Measurements from ENCODE around the gene NOVA1. TPM values are rescaled to one million over a fixed set of nuclear protein-coding genes. Genes with fewer than 3 reads are reported as not detected.
"Not testable (repeated sequence)": the region's sequence is repeated elsewhere in the genome, so short reads cannot be mapped to it uniquely, and the experiment has no call there.

NOVA1 gene, protein sequence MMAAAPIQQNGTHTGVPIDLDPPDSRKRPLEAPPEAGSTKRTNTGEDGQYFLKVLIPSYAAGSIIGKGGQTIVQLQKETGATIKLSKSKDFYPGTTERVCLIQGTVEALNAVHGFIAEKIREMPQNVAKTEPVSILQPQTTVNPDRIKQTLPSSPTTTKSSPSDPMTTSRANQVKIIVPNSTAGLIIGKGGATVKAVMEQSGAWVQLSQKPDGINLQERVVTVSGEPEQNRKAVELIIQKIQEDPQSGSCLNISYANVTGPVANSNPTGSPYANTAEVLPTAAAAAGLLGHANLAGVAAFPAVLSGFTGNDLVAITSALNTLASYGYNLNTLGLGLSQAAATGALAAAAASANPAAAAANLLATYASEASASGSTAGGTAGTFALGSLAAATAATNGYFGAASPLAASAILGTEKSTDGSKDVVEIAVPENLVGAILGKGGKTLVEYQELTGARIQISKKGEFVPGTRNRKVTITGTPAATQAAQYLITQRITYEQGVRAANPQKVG
- not detected for total RNA-seq

GRCh38 chr14:26597589-26598080, at the start of gene NOVA1:
Gene NOVA1 (minus strand): TSS chr14:26598033. CDS start chr14:26597436, 597 bp downstream.
- Mint-ChIP-seq H3K4me1 (ENCODE audit: low read depth) (peaks cover 3% of the 10 kb centered on the region), H3K27ac (no peak within 1 kb of the TSS), H3K36me3 (peaks cover 5% of the 10 kb centered on the region), H3K27me3 (peaks cover 26% of the 10 kb centered on the region), H3K4me3 (no peak within 1 kb of the TSS), H3K9me3 (peaks cover 5% of the 10 kb centered on the region)
- POLR2A ChIA-PET = no interaction called here
- DNase-seq = no peak
- intact Hi-C loops (cut with micrococcal nuclease) = no loop called here
- CTCF ChIA-PET = no interaction called here

DNA sequence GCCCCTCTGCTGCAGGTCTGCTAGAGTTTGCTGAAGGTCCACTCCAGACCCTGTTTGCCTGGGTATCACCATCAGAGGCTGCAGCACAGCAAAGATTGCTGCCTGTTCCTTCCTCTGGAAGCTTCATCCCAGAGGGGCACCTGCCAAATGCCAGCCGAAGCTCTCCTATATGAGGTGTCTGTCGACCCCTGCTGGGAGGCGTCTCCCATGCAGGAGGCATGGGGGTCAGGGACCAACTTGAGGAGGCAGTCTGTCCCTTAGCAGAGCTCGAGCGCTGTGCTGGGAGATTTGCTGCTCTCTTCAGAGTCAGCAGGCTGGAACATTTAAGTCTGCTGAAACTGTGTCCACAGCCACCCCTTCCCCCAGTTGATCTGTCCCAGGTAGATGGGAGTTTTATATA, 47.2 kb upstream of the NOVA1 start:
- H3K4me1 Mint-ChIP-seq (ENCODE audit: low read depth); H3K36me3 Mint-ChIP-seq; DNase-seq; H3K27ac Mint-ChIP-seq; intact Hi-C loops (cut with micrococcal nuclease); H3K4me3 Mint-ChIP-seq; CTCF ChIA-PET; POLR2A ChIA-PET; H3K27me3 Mint-ChIP-seq: not testable (repeated sequence)
- peaks cover 43% of the 10 kb centered on the region for H3K9me3 Mint-ChIP-seq

DNA sequence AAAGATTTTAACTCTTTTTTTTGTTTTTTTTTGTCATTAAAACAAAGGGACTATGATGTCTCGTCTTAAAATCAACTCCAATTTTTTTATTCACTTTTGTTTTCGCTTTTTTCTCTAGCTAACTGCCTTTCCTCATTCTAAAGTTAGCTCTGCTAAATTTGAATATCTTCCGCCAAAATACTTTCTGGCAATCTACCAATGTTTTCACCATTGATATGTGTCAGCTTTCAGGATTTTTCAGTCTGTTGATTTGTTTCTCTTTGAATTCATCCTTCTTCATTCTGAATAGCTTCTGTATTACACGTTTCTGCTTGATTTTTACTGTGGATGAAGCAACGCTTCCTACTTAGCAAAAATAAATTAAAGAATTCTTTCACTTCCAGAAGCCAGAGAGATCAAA, 38.7 kb upstream of the NOVA1 start:
- H3K36me3 Mint-ChIP-seq = no peaks in the 10 kb centered on the region
- H3K4me3 Mint-ChIP-seq = no peak overlapping the region
- H3K9me3 Mint-ChIP-seq = peaks cover 18% of the 10 kb centered on the region
- no peak for DNase-seq
- H3K4me1 Mint-ChIP-seq (ENCODE audit: low read depth) = no peaks in the 10 kb centered on the region
- intact Hi-C loops (cut with micrococcal nuclease) = no loop called here
- no peaks in the 10 kb centered on the region for H3K27me3 Mint-ChIP-seq
- ChIA-PET POLR2A (no interaction called here), CTCF (no interaction called here)
- H3K27ac Mint-ChIP-seq = no peak overlapping the region

- H3K36me3 Mint-ChIP-seq; H3K4me1 Mint-ChIP-seq (ENCODE audit: low read depth); POLR2A ChIA-PET; H3K27ac Mint-ChIP-seq; H3K27me3 Mint-ChIP-seq; CTCF ChIA-PET; intact Hi-C loops (cut with micrococcal nuclease); H3K4me3 Mint-ChIP-seq; DNase-seq: not testable (repeated sequence)
- H3K9me3 Mint-ChIP-seq = peaks cover 11% of the 10 kb centered on the region
Observed at GRCh38 chr14:26634946-26635345, 37.1 kb upstream of the NOVA1 start.

GRCh38 chr14:26626256-26626655, 28.4 kb upstream of the NOVA1 start:
- H3K4me1 Mint-ChIP-seq (ENCODE audit: low read depth) = no peaks in the 10 kb centered on the region
- POLR2A ChIA-PET = no interaction called here
- peaks cover 37% of the 10 kb centered on the region for H3K9me3 Mint-ChIP-seq
- H3K4me3 Mint-ChIP-seq = no peak overlapping the region
- DNase-seq = no peak
- CTCF ChIA-PET = no interaction called here
- no peak overlapping the region for H3K27ac Mint-ChIP-seq
- H3K27me3 Mint-ChIP-seq = no peaks in the 10 kb centered on the region
- H3K36me3 Mint-ChIP-seq = no peaks in the 10 kb centered on the region
- intact Hi-C loops (cut with micrococcal nuclease) = no loop called here

DNA sequence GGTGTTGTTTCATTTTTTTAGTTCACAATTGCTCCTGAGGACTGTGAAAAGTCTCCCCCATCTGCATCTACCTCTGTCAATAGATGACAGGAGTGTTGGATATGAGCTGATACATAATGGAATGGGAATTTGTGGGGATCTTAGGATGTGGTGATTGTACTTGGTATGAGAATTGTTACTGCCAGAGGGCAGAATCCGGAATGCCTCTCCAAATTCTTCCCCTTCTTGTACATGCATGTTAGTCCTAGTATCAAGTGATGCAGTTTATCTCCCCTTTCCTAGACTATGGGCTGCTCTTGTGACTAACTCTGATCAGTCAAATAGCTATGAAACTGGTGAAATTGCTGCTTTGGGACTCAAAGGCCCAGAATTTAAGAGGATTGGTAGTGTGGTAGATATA, 24.8 kb upstream of the NOVA1 start:
- H3K9me3 Mint-ChIP-seq = peaks cover 44% of the 10 kb centered on the region
- POLR2A ChIA-PET = no interaction called here
- DNase-seq = no peak
- H3K36me3 Mint-ChIP-seq = no peaks in the 10 kb centered on the region
- H3K27me3 Mint-ChIP-seq = no peaks in the 10 kb centered on the region
- H3K27ac Mint-ChIP-seq = no peak overlapping the region
- H3K4me3 Mint-ChIP-seq = no peak overlapping the region
- intact Hi-C loops (cut with micrococcal nuclease) = no loop called here
- no peaks in the 10 kb centered on the region for H3K4me1 Mint-ChIP-seq (ENCODE audit: low read depth)
- CTCF ChIA-PET = interaction anchor here (0.7 to 0.8 kb wide), 2 partner anchors 22 to 545 kb away, joined by 3 read pairs; no protein-coding TSS in a partner anchor

DNA sequence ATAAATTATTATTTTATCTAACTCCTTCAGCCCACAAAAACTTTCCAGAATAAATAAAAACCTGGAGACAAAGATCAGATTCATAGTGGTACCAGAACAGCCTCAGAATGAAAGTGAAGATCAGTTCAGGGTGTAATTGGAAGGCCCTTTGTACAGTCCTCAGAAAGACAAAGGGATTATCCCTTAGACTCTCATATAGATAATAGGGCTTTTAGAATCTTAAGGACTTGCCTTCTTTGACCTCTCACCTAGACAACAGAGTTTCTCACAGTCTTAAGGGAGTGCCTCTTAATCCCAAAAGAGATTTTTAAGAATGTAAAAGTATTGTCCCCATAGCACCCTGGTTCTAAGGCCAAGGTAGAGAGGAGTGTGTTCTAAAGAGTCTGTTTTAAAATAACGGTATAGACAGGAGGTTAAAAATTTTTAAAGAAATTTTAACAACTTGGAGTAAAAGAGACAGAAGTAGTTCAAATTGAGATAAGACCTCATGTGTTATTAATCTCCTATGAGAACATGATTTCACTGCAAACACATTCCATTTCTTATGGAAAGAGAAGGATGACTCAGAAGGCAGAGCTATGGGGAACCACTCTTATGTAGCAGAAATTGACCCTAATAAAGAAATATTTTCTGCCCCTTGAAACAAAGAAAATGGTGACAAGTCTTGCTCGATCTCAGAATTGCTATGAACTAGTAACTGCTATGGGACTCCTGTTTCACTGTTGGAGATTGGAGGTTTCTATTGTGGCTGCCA, 24.2 kb upstream of the NOVA1 start:
- Mint-ChIP-seq H3K36me3 (no peaks in the 10 kb centered on the region), H3K9me3 (peaks cover 41% of the 10 kb centered on the region), H3K4me1 (ENCODE audit: low read depth) (no peaks in the 10 kb centered on the region), H3K27me3 (no peaks in the 10 kb centered on the region), H3K27ac (no peak overlapping the region), H3K4me3 (no peak overlapping the region)
- intact Hi-C loops (cut with micrococcal nuclease) = no loop called here
- DNase-seq = no peak
- ChIA-PET POLR2A (no interaction called here), CTCF (interaction anchor here (0.7 to 0.8 kb wide), 2 partner anchors 21 to 544 kb away, joined by 3 read pairs; no protein-coding TSS in a partner anchor)

DNA sequence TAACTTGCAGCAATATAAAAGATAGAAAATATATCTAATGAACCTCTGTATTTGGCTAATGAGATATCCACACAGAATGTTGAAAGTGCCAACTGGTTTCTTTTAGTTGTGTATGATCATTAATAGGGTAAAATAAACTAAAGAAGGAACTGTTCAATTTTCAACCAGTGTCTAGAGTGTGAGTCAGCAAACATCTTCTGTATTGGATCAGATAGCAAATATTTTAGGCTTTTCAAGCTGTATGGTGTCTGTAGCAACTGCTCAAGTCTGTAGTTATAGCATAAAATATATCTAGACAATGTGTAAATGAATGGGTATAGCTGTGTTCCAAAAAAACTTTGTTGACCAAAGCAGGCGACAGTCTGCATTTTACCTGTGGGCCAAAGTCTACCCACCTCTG, 23.5 kb upstream of the NOVA1 start:
- ChIA-PET POLR2A (no interaction called here), CTCF (no interaction called here)
- DNase-seq = no peak
- no peaks in the 10 kb centered on the region for H3K27me3 Mint-ChIP-seq
- no peak overlapping the region for H3K4me3 Mint-ChIP-seq
- no peaks in the 10 kb centered on the region for H3K4me1 Mint-ChIP-seq (ENCODE audit: low read depth)
- intact Hi-C loops (cut with micrococcal nuclease) = no loop called here
- H3K9me3 Mint-ChIP-seq = peaks cover 37% of the 10 kb centered on the region
- H3K36me3 Mint-ChIP-seq = no peaks in the 10 kb centered on the region
- H3K27ac Mint-ChIP-seq = no peak overlapping the region

DNA sequence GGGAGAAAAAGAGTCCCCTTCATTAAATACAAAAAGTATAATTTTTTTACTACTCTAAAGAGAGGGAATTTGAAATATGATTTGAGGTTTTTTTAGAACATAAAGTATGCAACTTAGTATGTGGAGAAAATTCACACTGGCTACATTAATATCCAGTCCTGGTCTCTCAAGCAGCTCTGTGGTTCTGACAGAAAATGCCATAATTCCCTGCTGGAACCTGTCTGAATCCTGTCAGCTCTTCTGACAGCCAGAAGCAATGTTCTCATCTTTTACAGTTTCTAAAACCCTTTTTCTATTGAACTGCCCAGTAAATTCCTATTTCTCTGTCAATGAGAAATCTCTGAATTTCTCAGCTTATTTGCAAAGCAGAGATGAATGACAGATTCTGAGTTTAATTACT, 13.4 kb upstream of the NOVA1 start:
- no peak for DNase-seq
- POLR2A ChIA-PET = no interaction called here
- no peaks in the 10 kb centered on the region for H3K36me3 Mint-ChIP-seq
- no peak overlapping the region for H3K4me3 Mint-ChIP-seq
- no peaks in the 10 kb centered on the region for H3K4me1 Mint-ChIP-seq (ENCODE audit: low read depth)
- H3K9me3 Mint-ChIP-seq = peaks cover 25% of the 10 kb centered on the region
- H3K27me3 Mint-ChIP-seq = no peaks in the 10 kb centered on the region
- H3K27ac Mint-ChIP-seq = no peak overlapping the region
- CTCF ChIA-PET = no interaction called here
- intact Hi-C loops (cut with micrococcal nuclease) = no loop called here

GRCh38 chr14:26606729-26607312, 9.0 kb upstream of the NOVA1 start:
- DNase-seq = no peak
- Mint-ChIP-seq H3K4me3 (no peak overlapping the region), H3K36me3 (no peaks in the 10 kb centered on the region), H3K27me3 (no peaks in the 10 kb centered on the region), H3K4me1 (ENCODE audit: low read depth) (no peaks in the 10 kb centered on the region), H3K27ac (no peak overlapping the region), H3K9me3 (peaks cover 20% of the 10 kb centered on the region)
- CTCF ChIA-PET = no interaction called here
- intact Hi-C loops (cut with micrococcal nuclease) = no loop called here
- POLR2A ChIA-PET = no interaction called here

- H3K27ac Mint-ChIP-seq = no peak overlapping the region
- CTCF ChIA-PET = no interaction called here
- DNase-seq = no peak
- H3K27me3 Mint-ChIP-seq = no peaks in the 10 kb centered on the region
- peaks cover 16% of the 10 kb centered on the region for H3K9me3 Mint-ChIP-seq
- no peak overlapping the region for H3K4me3 Mint-ChIP-seq
- H3K36me3 Mint-ChIP-seq = no peaks in the 10 kb centered on the region
- intact Hi-C loops (cut with micrococcal nuclease) = no loop called here
- POLR2A ChIA-PET = no interaction called here
- H3K4me1 Mint-ChIP-seq (ENCODE audit: low read depth) = no peaks in the 10 kb centered on the region
Observed at GRCh38 chr14:26605602-26606001, 7.8 kb upstream of the NOVA1 start.

GRCh38 chr14:26602902-26603301, 5.1 kb upstream of the NOVA1 start:
- intact Hi-C loops (cut with micrococcal nuclease) = no loop called here
- H3K27ac Mint-ChIP-seq = no peak overlapping the region
- no peak overlapping the region for H3K4me3 Mint-ChIP-seq
- POLR2A ChIA-PET = no interaction called here
- H3K27me3 Mint-ChIP-seq = peaks cover 14% of the 10 kb centered on the region
- no peak for DNase-seq
- CTCF ChIA-PET = no interaction called here
- no peaks in the 10 kb centered on the region for H3K4me1 Mint-ChIP-seq (ENCODE audit: low read depth)
- H3K36me3 Mint-ChIP-seq = no peaks in the 10 kb centered on the region
- H3K9me3 Mint-ChIP-seq = peaks cover 6% of the 10 kb centered on the region

Measured in activated CD4-positive, alpha-beta memory T cell treated with anti-CD3 and anti-CD28 coated beads for 36 hours (primary cell).